ENCODE results near the gene ZNF621. TPM values are rescaled to one million over a fixed set of nuclear protein-coding genes. Genes with fewer than 3 reads are reported as not detected.

ZNF621 gene
- total and polyA plus RNA-seq, 9 of the 15 experiments (the other 6 are each of a cell fraction or from before 2014, with no cell fraction given) = 4.7 to 28.9 (median 20.6) TPM

- TF ChIP-seq REST (IDR thresholded peaks at IDR 0.05; ENCODE audit: borderline replicate concordance) = no peak; the same call in 1 of the 2 replicates
- TF ChIP-seq REST (CRISPR knock-in tag; IDR thresholded peaks at IDR 0.05; ENCODE audit: low read depth) = no peak
- peak; percentile 37 for TF ChIP-seq NFIC (IDR thresholded peaks at IDR 0.05)
Measured at GRCh38 chr3:40574661-40575060, 49.9 kb downstream of the ZNF621 start (continued).
